GM06990 (cell line): Measurements from ENCODE around the gene PRR14L.

ENCODE experiments used
- DNase-seq: peaks from one replicate; pipeline ENCODE4 v3.0.0-alpha.2; 2011; ENCODE audit not compliant: insufficient read length; ENCODE audit errors: extremely low read depth
- H3K27me3 ChIP-seq: replicated peaks from 2 replicates; pipeline ENCODE4 v1.6.0; 2011; ENCODE audit warnings: low read length; ENCODE audit not compliant: control insufficient read depth, insufficient read depth
- H3K36me3 ChIP-seq: 2 replicates; pipeline ENCODE4 v1.5.1; 2011; ENCODE audit warnings: low read length; ENCODE audit not compliant: control insufficient read depth, insufficient read depth
- H3K4me3 ChIP-seq: replicated peaks from 2 replicates; pipeline ENCODE4 v1.5.1; 2011; ENCODE audit warnings: low read depth, mild to moderate bottlenecking, control low read depth, low read length
- TF ChIP-seq, protein P1 (sequence below): IDR thresholded peaks from 2 replicates; pipeline ENCODE4 v1.5.1; 2011; ENCODE audit warnings: low read length, control low read depth, mild to moderate bottlenecking, inconsistent platforms; ENCODE audit not compliant: insufficient read depth, poor library complexity, severe bottlenecking

PRR14L gene

DNA sequence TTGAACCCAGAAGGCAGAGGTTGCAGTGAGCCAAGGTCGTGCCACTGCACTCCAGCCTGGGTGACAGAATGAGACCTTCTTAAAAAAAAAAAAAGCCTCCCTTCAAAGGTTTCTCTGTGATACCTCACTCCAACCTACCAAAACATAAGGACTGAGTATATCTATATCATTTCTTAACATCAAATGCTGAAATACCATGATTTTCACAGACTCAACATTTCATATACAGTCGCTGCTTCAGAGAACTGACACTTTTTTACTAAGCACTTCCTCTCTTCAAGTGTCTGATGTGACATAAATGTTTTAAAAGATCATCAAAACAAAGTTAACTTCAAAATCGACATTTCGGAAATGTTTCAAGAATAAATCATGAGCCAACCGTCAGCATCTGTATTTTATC is 12.0 kb downstream of the PRR14L start:
- TF ChIP-seq, protein P1, sequence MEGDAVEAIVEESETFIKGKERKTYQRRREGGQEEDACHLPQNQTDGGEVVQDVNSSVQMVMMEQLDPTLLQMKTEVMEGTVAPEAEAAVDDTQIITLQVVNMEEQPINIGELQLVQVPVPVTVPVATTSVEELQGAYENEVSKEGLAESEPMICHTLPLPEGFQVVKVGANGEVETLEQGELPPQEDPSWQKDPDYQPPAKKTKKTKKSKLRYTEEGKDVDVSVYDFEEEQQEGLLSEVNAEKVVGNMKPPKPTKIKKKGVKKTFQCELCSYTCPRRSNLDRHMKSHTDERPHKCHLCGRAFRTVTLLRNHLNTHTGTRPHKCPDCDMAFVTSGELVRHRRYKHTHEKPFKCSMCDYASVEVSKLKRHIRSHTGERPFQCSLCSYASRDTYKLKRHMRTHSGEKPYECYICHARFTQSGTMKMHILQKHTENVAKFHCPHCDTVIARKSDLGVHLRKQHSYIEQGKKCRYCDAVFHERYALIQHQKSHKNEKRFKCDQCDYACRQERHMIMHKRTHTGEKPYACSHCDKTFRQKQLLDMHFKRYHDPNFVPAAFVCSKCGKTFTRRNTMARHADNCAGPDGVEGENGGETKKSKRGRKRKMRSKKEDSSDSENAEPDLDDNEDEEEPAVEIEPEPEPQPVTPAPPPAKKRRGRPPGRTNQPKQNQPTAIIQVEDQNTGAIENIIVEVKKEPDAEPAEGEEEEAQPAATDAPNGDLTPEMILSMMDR: no peak
- H3K4me3 ChIP-seq: no peak overlapping the region
- no peaks in the 10 kb centered on the region for H3K27me3 ChIP-seq
- DNase-seq: no peak
- peaks cover 4% of the 10 kb centered on the region for H3K36me3 ChIP-seq

DNA sequence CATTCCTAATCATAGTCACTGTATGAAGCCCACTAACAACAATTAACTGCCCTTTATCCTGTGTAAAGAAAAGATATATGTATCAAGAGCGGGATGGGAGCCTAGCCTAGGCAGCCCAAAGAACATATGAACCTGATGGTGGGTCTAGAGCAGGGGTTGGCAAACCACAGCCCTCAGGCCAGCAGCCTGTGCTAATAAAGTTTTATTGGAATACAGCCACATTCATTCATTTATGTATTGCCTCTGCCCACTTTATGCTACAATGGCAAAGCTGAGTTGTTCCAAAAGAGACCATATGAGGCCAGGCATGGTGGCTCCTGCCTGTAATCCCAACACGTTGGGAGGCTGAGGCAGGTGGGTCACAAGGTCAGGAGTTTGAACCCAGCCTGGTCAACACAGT is 13.5 kb downstream of the PRR14L start:
- Histone ChIP-seq H3K36me3 (peaks cover 4% of the 10 kb centered on the region), H3K4me3 (no peak overlapping the region), H3K27me3 (no peaks in the 10 kb centered on the region)
- no peak for DNase-seq
- TF ChIP-seq, protein P1: no peak

DNA sequence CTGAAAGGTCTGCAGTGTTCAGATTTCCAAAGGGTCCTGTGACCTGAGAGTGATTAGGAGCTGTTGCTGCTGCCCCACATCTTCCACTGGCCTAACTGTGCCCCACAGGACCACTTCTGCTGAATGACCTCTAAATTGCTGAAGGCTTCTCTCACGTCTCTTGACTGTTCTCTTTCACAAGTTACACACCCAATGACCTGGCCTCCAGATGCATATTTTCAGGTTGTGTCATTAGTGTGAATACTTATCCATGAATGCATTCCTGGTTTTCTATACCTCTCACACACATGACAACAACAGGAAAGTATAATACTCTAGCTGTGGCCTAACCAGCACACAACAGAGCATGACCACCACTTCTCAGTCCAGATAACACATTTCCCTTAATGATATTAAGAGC is 15.4 kb downstream of the PRR14L start:
- no peak overlapping the region for H3K4me3 ChIP-seq
- DNase-seq: no peak

DNA sequence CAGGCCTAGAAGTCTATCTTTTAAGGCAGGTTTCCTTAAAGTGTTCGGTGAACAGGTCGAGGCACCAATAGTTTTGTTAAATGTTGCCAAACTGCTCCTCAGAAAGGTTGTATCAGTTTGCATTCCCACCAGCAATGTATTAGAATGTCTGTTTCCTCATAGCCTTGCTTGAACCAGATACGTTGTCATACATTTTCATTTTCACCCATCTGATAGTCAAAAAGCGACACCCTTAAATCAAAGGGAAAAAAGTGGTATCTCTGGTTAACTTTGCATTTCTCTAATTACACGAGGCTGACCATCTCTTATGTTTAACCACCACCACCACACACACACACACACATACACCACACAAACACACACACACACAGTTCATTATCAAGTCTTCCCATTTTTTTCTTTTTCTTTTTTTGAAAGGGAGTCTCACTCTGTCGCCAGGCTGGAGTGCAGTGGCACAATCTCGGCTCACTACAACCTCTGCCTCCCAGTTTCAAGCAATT is 16.3 kb downstream of the PRR14L start:
- Histone ChIP-seq H3K4me3 (no peak overlapping the region), H3K36me3 (peaks cover 3% of the 10 kb centered on the region), H3K27me3 (no peaks in the 10 kb centered on the region)
- TF ChIP-seq, protein P1: no peak
- DNase-seq: no peak

More for the DNA sequence above, 15.4 kb downstream of the PRR14L start:
- Histone ChIP-seq H3K36me3 (peaks cover 3% of the 10 kb centered on the region), H3K27me3 (no peaks in the 10 kb centered on the region)
- TF ChIP-seq, protein P1: no peak

DNA sequence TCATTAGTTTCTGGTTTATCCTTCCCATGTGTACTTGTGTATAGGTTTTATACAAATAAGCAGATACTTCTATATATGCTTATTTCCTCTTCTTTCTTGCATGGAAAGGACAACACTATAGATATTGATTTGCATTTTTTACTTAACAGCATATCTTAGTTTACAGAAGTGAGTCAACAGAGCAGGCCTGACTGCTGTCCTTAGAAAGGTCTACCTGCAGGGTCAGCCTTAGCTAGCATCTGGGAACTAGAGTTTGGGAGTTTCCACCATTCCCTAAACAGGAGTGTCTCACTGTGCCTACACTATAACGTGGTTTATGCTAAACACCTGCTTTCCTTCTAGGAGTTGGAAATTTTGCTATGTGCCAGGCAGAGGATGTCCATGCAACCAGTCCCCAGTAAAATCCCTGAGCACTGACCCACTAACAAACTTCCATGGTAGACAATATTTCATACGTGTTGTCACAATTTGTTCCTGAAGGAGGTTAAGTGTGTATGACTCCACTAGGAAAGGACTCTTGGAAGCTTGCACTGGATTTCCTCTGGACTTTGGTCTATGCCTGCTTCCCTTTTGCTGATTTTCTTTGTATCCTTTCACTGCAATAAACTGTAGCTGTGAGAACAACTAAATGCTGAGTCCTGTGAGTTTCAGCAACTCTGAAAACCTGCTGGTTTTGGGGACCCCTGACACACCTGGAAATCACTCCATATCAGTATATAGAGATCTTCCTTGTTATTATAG is 17.7 kb downstream of the PRR14L start:
- TF ChIP-seq, protein P1: no peak
- Histone ChIP-seq H3K36me3 (no peaks in the 10 kb centered on the region; the same call in 1 of the 2 replicates), H3K4me3 (no peak overlapping the region), H3K27me3 (no peaks in the 10 kb centered on the region)
- no peak for DNase-seq
